Karpas-422 (cell line): Measurements from ENCODE around the gene PGC. TPM values are rescaled to one million over a fixed set of nuclear protein-coding genes. Genes with fewer than 3 reads are reported as not detected.

Experiments
- DNase-seq: peaks from one replicate; pipeline ENCODE4 v3.0.0-alpha.2; 2015
- H2AFZ ChIP-seq: fragments of 200-600 bp; sonication (generic); 2 replicates; pipeline ENCODE4 v1.6.1; 2014; ENCODE audit warnings: antibody characterized with exemption, low read length, mixed read lengths
- H3K27ac ChIP-seq: fragments of 200-600 bp; sonication (generic); 2 replicates; pipeline ENCODE4 v1.5.1; 2014; ENCODE audit warnings: mild to moderate bottlenecking, low read length, moderate library complexity
- H3K27me3 ChIP-seq: fragments of 200-600 bp; sonication (generic); 2 replicates; pipeline ENCODE4 v1.6.1; 2014; ENCODE audit warnings: low read length, mixed read lengths
- H3K36me3 ChIP-seq: fragments of 200-600 bp; sonication (generic); 2 replicates; pipeline ENCODE4 v1.6.1; 2014; ENCODE audit warnings: low read length, mixed read lengths; ENCODE audit not compliant: insufficient read depth
- H3K4me1 ChIP-seq: fragments of 200-600 bp; sonication (generic); 2 replicates; pipeline ENCODE4 v1.6.1; 2014; ENCODE audit warnings: mild to moderate bottlenecking, low read length, mixed read lengths
- H3K4me2 ChIP-seq: fragments of 200-600 bp; sonication (generic); 2 replicates; pipeline ENCODE4 v1.6.1; 2014; ENCODE audit warnings: low read length, low read depth, mild to moderate bottlenecking; ENCODE audit not compliant: poor library complexity, severe bottlenecking
- H3K4me3 ChIP-seq: fragments of 200-600 bp; sonication (generic); 2 replicates; pipeline ENCODE4 v1.5.1; 2014; ENCODE audit warnings: mild to moderate bottlenecking, antibody characterized with exemption, low read length, mixed read lengths
- H3K79me2 ChIP-seq: fragments of 200-600 bp; sonication (generic); 2 replicates; pipeline ENCODE4 v1.6.1; 2014; ENCODE audit warnings: mild to moderate bottlenecking, low read length, mixed read lengths
- H3K9ac ChIP-seq: fragments of 200-600 bp; sonication (generic); 2 replicates; pipeline ENCODE4 v1.6.0; 2014; ENCODE audit warnings: low read length
- H3K9me2 ChIP-seq: fragments of 200-600 bp; sonication (generic), shearing (Covaris generic); replicated peaks from 2 replicates; pipeline ENCODE4 v1.6.0; 2014; ENCODE audit warnings: mild to moderate bottlenecking, low read length, moderate library complexity; ENCODE audit not compliant: insufficient read depth
- H3K9me3 ChIP-seq: fragments of 300-700, 200-600 bp; sonication (generic); 2 replicates; pipeline ENCODE4 v1.6.1; 2014; ENCODE audit warnings: low read length, mixed read lengths
- H4K20me1 ChIP-seq: fragments of 200-600 bp; sonication (generic); 2 replicates; pipeline ENCODE4 v1.6.1; 2014; ENCODE audit warnings: mild to moderate bottlenecking, antibody characterized with exemption, low read length, low read depth; ENCODE audit not compliant: insufficient read depth
- total RNA-seq: library from RNA; depleted of rRNA; stranded (reverse); fragments of >200 nt; shearing (Covaris generic); gene quantifications from 2 replicates; pipeline ENCODE4 v1.2.3, GENCODE V29; 2014; ENCODE audit warnings: low replicate concordance

Gene PGC
- total RNA-seq, 1 experiment from 2014 or later = not detected

DNA sequence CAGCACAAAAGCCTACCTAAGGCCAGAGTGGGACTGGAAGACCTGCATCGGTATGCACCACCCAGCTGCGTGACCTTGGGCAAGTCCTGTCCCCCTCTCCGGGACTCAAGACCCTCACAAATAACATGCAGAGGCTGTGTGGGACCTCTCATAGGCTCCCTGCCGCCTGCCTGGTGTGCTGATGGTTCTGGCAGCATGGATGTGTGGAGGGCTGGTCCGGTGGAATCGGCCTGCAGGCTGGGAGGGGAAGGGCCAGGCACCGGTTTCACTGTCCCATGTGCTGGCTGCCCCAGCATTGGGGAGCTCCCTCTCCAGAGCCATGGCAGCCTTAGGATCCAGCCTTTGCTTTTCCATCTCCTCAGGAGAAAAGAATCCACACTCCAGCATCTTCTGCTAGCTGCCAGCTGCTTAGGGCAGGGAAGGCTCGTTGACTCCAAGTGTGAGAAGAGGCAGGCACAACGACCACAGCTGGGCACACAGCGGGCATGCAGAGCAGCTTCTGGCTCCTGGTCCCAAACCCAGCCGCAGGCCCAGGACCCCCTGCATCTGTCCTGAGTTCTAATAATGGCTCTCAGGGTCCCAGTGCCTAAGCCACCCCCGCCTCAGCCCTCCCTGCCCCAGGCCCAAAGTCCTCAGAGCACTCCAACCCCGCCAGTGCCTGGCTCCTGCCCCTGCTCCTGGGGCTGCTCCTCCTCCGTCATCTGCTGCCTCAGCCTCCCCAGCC lies 44.3 kb downstream of the PGC start:
- Histone ChIP-seq H2AFZ (no peak overlapping the region), H3K27ac (peak overlapping the region; percentile 99), H3K36me3 (peaks cover 35% of the 10 kb centered on the region; the same call in 1 of the 2 replicates), H3K9ac (peak overlapping the region; percentile 88; the same call in 1 of the 2 replicates), H3K27me3 (no peaks in the 10 kb centered on the region), H3K4me3 (no peak overlapping the region), H3K4me1 (peaks cover 87% of the 10 kb centered on the region), H3K79me2 (peaks cover 83% of the 10 kb centered on the region), H3K4me2 (no peak overlapping the region), H4K20me1 (peaks cover 23% of the 10 kb centered on the region; the same call in 1 of the 2 replicates), H3K9me3 (no peaks in the 10 kb centered on the region), H3K9me2 (no peaks in the 10 kb centered on the region)
- no peak for DNase-seq

DNA sequence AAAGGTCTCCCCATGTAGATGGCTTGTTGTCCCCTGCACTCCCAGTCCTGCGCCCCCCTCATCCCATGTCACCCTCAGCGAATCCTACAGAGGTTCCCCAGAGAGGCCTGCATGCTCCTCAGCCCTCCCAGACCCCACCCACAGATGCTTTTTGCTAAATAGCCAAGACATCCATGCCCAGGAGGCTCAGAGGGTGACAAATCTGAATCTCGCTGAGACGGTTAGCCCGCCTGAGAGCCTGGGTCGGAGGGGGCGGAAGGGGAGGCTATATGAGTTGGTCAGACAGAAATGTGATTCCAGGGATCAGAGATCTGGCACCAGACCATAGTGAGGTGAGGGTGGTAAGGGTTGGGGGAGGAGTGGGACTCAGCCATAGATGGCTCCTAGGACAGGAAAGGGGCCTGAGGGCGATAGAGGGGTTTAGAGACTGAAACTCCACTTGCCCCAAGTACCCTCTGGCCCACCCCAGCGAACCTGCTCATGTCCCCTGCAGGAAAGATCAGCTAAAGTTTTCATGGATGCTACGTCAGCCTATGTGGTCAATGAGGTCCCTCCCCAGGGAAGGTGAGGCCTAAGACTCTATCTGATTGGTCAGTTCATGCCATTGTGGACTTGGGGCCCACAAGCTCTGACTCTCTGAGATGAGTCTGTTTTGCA lies 45.0 kb downstream of the PGC start:
- peaks cover 84% of the 10 kb centered on the region for H3K79me2 ChIP-seq
- H3K27ac ChIP-seq = peak overlapping the region; percentile 99
- H4K20me1 ChIP-seq = peaks cover 25% of the 10 kb centered on the region; the same call in 1 of the 2 replicates

DNA sequence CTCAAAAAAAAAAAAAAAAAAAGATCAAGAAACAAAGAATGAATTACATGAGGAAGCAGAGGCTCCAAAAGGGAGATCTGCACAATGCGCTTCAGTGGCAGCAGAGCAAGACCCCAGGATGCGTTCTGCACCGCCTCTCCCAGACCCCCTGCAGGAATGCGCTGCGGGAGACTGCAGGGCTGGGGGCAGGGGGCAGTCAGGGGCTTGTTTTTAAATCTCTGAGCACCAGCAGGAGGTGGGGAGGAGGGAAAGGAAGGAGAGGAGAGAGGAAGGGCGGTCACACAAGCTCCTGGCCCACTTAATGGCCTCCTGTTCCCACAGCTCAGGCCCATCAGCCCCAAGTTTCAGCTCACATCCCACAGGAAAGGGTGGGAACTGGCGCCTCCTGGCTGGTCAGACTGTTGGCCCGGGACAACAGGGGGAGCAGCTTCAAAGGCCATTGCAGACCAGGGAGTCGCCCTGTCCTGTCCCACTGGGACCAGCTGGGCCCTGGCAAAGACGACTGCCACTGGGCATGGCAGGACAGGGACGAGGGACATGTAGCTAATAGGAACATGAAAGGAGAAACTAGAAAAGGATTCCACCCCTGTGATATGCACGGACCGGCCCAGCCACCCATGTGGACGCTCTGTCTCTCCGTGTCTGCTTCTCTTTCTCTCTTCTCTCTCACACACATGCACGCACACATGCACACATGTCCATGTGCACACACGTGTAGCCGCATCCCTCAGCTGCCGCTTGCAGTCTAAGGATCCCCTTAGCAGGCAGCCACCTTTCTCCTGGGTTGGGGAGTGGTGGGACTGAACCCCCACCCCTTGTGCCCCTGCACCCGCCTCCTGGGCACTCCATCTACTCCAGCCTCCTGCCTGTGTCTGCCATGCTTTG lies 46.5 kb downstream of the PGC start:
- DNase-seq = no peak
- H3K9me2 ChIP-seq = no peaks in the 10 kb centered on the region
- H3K9ac ChIP-seq = no peak overlapping the region
- H4K20me1 ChIP-seq = peaks cover 29% of the 10 kb centered on the region; the same call in 1 of the 2 replicates
- H3K36me3 ChIP-seq = peaks cover 36% of the 10 kb centered on the region; the same call in 1 of the 2 replicates
- H3K27ac ChIP-seq = no peak overlapping the region
- H3K9me3 ChIP-seq = no peaks in the 10 kb centered on the region
- no peaks in the 10 kb centered on the region for H3K27me3 ChIP-seq
- H2AFZ ChIP-seq = no peak overlapping the region
- H3K4me2 ChIP-seq = no peak overlapping the region
- H3K4me1 ChIP-seq = peaks cover 72% of the 10 kb centered on the region
- peaks cover 88% of the 10 kb centered on the region for H3K79me2 ChIP-seq
- H3K4me3 ChIP-seq = no peak overlapping the region

More for the DNA sequence above, 45.0 kb downstream of the PGC start:
- Histone ChIP-seq H3K4me1 (peaks cover 86% of the 10 kb centered on the region), H3K4me3 (no peak overlapping the region), H3K9me2 (no peaks in the 10 kb centered on the region), H3K36me3 (peaks cover 36% of the 10 kb centered on the region; the same call in 1 of the 2 replicates), H2AFZ (no peak overlapping the region), H3K9me3 (no peaks in the 10 kb centered on the region), H3K9ac (peak overlapping the region; percentile 0; the same call in 1 of the 2 replicates), H3K4me2 (no peak overlapping the region), H3K27me3 (no peaks in the 10 kb centered on the region)
- no peak for DNase-seq

DNA sequence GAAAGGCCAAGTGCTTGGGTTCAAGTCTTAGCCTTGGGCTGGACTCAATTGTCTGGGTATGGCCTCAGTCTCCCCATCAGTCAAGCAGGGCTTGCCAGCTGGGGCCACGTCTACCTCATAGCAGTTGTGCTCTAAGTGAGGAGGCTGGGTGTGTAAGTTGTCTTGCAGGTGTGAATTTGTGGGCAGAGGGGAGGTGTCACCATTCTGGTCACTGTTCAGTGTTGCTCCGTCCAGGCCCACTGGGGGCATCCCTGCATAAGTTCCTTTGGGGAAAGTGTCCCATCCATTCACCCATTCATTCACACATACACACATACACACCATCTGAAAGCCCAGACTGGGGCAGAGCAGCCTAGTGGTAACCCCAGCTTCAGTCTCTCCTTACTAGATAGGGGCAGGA lies 48.1 kb downstream of the PGC start:
- peaks cover 56% of the 10 kb centered on the region for H3K4me1 ChIP-seq
- H3K4me2 ChIP-seq = no peak overlapping the region
- no peaks in the 10 kb centered on the region for H3K27me3 ChIP-seq
- peaks cover 85% of the 10 kb centered on the region for H3K79me2 ChIP-seq
- no peak overlapping the region for H3K9ac ChIP-seq
- peak overlapping the region; percentile 12; the same call in 1 of the 2 replicates for H3K27ac ChIP-seq
- H3K9me3 ChIP-seq = no peaks in the 10 kb centered on the region
- no peak overlapping the region for H3K4me3 ChIP-seq
- no peak for DNase-seq
- H4K20me1 ChIP-seq = peaks cover 41% of the 10 kb centered on the region; the same call in 1 of the 2 replicates
- H3K9me2 ChIP-seq = no peaks in the 10 kb centered on the region
- peaks cover 36% of the 10 kb centered on the region; the same call in 1 of the 2 replicates for H3K36me3 ChIP-seq
- no peak overlapping the region for H2AFZ ChIP-seq

DNA sequence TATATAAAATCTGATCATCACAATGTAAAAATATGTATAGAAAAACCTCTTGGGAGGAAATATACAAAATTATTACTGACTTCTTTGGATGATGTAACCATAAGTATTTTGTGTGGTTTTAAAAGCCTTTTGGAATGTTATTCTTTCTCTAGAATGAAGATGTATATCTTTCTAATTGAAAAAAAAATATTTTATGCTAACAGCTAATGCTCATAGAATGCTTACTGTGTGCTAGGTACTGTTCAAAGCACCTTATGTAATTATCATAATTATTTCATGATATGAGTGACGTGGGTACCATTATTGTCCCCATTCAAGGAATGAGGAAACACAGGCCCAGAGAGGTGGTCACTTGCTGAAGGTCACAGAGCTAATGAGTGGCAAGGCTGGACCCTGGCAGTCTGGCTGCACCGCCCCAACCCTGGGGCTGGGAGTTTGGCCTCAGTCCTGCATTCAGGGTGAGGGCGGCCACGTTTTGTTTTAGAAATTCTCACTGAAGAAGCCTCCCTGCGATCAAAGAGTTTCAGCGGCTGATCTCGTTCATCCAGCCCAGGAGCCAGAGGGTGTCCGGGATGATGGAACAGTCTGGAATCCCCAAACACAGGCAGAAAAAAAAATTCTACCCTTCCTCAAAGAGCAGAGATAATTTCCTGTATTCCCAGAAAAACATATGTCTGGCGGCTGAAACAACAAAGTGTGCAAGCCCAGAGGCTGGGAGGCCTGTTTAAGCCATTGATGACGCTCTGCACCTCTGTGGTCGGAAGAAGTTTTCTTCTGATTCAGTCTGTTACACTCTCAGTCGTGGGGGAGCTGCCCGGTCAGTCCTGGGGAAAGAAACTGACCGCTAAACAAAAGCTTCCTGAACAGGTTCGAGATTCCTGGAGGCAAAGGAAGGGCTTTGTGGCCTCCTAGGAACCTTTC lies 49.1 kb downstream of the PGC start:
- no peaks in the 10 kb centered on the region for H3K9me2 ChIP-seq
- H3K9ac ChIP-seq = no peak overlapping the region
- H4K20me1 ChIP-seq = peaks cover 39% of the 10 kb centered on the region; the same call in 1 of the 2 replicates
- DNase-seq = no peak
- H3K4me2 ChIP-seq = no peak overlapping the region
- no peaks in the 10 kb centered on the region for H3K9me3 ChIP-seq
- no peak overlapping the region for H3K4me3 ChIP-seq
- no peak overlapping the region for H2AFZ ChIP-seq
- peaks cover 46% of the 10 kb centered on the region for H3K4me1 ChIP-seq
- peaks cover 29% of the 10 kb centered on the region; the same call in 1 of the 2 replicates for H3K36me3 ChIP-seq
- peaks cover 79% of the 10 kb centered on the region for H3K79me2 ChIP-seq
- H3K27ac ChIP-seq = peak overlapping the region; percentile 54; the same call in 1 of the 2 replicates
- H3K27me3 ChIP-seq = no peaks in the 10 kb centered on the region

DNA sequence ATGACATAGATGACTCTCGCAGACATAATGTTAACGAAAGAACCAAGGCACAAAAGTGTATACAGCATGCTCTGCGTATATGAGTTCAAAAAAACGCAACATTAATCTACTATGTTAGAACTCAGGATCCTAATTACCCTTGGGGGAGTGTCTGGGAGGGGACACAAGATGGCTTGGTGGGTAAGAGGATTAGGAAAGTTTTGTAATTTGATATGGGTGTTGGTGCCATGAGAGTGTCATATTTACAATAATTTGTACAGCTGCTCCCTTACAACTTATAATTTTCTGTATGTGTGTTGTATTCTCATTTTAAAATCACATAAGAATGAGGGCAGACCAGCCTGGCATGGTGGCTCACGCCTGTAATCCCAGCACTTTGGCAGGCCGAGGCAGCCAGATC lies 50.4 kb downstream of the PGC start:
- H3K4me2 ChIP-seq = no peak overlapping the region
- no peak overlapping the region for H3K27ac ChIP-seq
- no peak overlapping the region for H3K9ac ChIP-seq
- H3K4me3 ChIP-seq = no peak overlapping the region
- H3K27me3 ChIP-seq = no peaks in the 10 kb centered on the region
- H3K4me1 ChIP-seq = peaks cover 33% of the 10 kb centered on the region
- H3K9me2 ChIP-seq = no peaks in the 10 kb centered on the region
- no peak for DNase-seq
- peaks cover 27% of the 10 kb centered on the region; the same call in 1 of the 2 replicates for H3K36me3 ChIP-seq
- peaks cover 48% of the 10 kb centered on the region; the same call in 1 of the 2 replicates for H4K20me1 ChIP-seq
- no peak overlapping the region for H2AFZ ChIP-seq
- H3K9me3 ChIP-seq = no peaks in the 10 kb centered on the region
- peaks cover 65% of the 10 kb centered on the region for H3K79me2 ChIP-seq

DNA sequence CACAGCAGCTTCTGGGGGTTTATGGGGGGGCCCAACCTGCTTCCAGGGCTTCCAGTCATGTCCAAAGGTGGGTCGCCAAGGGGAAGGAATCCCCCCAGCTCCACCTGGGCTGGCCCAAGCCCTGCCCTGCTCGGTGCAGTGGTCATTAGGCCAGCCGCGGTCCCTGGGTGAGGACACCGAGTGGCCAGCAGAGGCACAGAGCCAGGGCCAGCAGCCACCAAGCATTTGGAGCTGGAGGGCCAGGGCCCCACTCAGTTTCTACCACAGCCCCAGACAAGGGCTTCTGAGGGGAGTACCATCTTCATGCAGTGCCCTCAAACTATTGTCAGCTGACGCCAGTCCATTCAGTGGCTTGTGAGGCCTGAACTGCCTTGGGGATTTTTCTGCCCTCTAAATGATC lies 51.4 kb downstream of the PGC start:
- Histone ChIP-seq H3K4me1 (peaks cover 28% of the 10 kb centered on the region), H3K36me3 (peaks cover 27% of the 10 kb centered on the region; the same call in 1 of the 2 replicates), H3K27ac (no peak overlapping the region), H3K4me2 (no peak overlapping the region), H3K9me3 (no peaks in the 10 kb centered on the region), H3K79me2 (peaks cover 58% of the 10 kb centered on the region), H3K9me2 (no peaks in the 10 kb centered on the region), H3K27me3 (no peaks in the 10 kb centered on the region), H3K4me3 (no peak overlapping the region), H3K9ac (no peak overlapping the region), H4K20me1 (peaks cover 55% of the 10 kb centered on the region; the same call in 1 of the 2 replicates), H2AFZ (no peak overlapping the region)
- no peak for DNase-seq
